ENCODE results near the gene SORCS2.

DNA sequence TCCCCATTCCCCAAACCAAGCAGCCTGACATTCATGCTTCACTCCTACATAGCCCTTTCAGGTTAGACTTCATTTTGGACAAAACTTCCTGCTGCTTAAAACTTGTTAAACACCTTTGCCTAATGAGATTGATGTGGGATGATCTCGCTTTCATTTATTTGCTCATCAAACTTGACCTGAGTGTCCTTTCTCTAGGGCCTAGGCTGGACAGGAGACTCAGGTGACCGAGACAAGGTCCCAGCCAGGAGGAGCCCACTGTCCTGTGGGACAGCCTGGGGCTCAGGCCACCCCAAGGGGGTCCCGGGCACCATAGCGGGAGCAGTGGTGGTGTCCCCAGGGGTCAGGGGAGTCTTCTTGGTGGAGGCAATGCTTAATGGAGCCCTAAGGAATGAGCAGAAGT, 266.1 kb downstream of the SORCS2 start:
- TF ChIP-seq EP300 (IDR thresholded peaks at IDR 0.05; ENCODE audit: borderline replicate concordance in 1 of 2, low read depth in 1 of 2, low read length in 1 of 2) (no peak), MAX (IDR thresholded peaks at IDR 0.05; ENCODE audit: low read depth) (no peak), GATA2 (CRISPR knock-in tag; IDR thresholded peaks at IDR 0.05) (no peak)

All from SK-N-SH (cell line).